ENCODE data around the gene ACAP1. TPM values are rescaled to one million over a fixed set of nuclear protein-coding genes. Genes with fewer than 3 reads are reported as not detected.

ACAP1 gene
- total and polyA plus RNA-seq, 9 of the 15 experiments (the other 6 are each of a cell fraction or from before 2014, with no cell fraction given), result 0.15 to 8.5 (median 2.4) TPM

DNA sequence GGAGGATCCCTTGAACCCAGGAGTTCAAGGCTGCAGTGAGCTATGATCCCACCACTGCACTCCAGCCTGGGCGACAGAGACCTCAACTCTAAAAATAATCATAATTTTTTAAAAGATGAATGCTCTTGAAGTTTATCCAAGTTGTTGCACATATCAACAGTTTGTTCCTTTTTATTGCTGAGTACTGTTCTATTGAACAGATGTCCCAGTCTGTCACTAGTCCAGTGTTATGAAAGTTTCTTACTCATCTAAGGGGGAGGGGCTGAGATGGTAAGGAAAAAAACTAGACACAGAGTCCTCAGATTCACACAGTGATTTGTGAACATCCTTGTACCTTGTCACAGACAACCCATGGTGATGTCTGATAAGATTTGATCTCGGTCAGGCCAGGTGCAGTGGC is 3.9 kb downstream of the ACAP1 start:
- in situ Hi-C loops (cut with MboI) (loop anchor here (5.0 kb wide), 1 partner anchor 58 kb away; the partner anchor contains the start of gene SLC2A4), intact Hi-C loops (cut with micrococcal nuclease) (no loop called here)
- 42% methylated on average over 2 of the region's 2 CpGs for WGBS (ENCODE audit: insufficient coverage, low coverage, missing lambda C conversion rate)
- ATAC-seq, result no peak
- DNase-seq (ENCODE audit: extremely low read depth in 1 of 4, low spot score in 3 of 4), result no peak
- ChIA-PET CTCF (ENCODE audit: low intra/inter-chr PET ratio) (no interaction called here), POLR2A (no interaction called here)
- Histone ChIP-seq H3K79me2 (ENCODE audit: control insufficient read depth, insufficient read depth, low read length) (no peaks in the 10 kb centered on the region), H3K4me3 (no peak overlapping the region), H3K4me2 (ENCODE audit: insufficient read depth, low read length) (no peak overlapping the region), H3K9ac (ENCODE audit: insufficient read depth in 1 of 2, low read depth in 2 of 2, low read length in 2 of 2) (no peak overlapping the region), H3K4me1 (replicated peaks in 1 of 2; ENCODE audit: control insufficient read depth in 2 of 2, insufficient read depth in 2 of 2, low read length in 2 of 2) (peaks cover 0 to 22% of the 10 kb centered on the region in 2 experiments; a peak in 2 of 5 replicates), H3K27me3 (ENCODE audit: control insufficient read depth in 2 of 2, insufficient read depth in 2 of 2, low read length in 2 of 2) (no peaks in the 10 kb centered on the region), H3K27ac (ENCODE audit: extremely low read depth, low read depth, low read length) (no peak overlapping the region), H3K9me3 (replicated peaks; ENCODE audit: control insufficient read depth, insufficient read depth, low read depth, low read length) (no peaks in the 10 kb centered on the region), H3K36me3 (ENCODE audit: control insufficient read depth, insufficient read depth, low read length) (no peaks in the 10 kb centered on the region), H3K9me1 (ENCODE audit: control insufficient read depth, insufficient read depth, low read length) (no peaks in the 10 kb centered on the region), H2AFZ (ENCODE audit: low read depth, low read length) (no peak overlapping the region), H4K20me1 (replicated peaks; ENCODE audit: control insufficient read depth, insufficient read depth, low read length) (no peaks in the 10 kb centered on the region)
- TF ChIP-seq SMARCC2 (IDR thresholded peaks at IDR 0.05; ENCODE audit: low read depth) (no peak), SPI1 (IDR thresholded peaks at IDR 0.05; ENCODE audit: borderline replicate concordance, low read depth, low read length) (no peak), SETDB1 (IDR thresholded peaks at IDR 0.05; ENCODE audit: low read length) (no peak), ARID4B (CRISPR knock-in tag; IDR thresholded peaks at IDR 0.05) (no peak), FIP1L1 (IDR thresholded peaks at IDR 0.05; ENCODE audit: low read depth, low read length, poor library complexity, severe bottlenecking) (no peak), ZNF316 (IDR thresholded peaks at IDR 0.05) (peak; percentile 9; the same call in 1 of the 2 replicates)
- TF ChIP-seq, protein P1, sequence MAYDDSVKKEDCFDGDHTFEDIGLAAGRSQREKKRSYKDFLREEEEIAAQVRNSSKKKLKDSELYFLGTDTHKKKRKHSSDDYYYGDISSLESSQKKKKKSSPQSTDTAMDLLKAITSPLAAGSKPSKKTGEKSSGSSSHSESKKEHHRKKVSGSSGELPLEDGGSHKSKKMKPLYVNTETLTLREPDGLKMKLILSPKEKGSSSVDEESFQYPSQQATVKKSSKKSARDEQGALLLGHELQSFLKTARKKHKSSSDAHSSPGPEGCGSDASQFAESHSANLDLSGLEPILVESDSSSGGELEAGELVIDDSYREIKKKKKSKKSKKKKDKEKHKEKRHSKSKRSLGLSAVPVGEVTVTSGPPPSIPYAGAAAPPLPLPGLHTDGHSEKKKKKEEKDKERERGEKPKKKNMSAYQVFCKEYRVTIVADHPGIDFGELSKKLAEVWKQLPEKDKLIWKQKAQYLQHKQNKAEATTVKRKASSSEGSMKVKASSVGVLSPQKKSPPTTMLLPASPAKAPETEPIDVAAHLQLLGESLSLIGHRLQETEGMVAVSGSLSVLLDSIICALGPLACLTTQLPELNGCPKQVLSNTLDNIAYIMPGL (CRISPR knock-in tag; IDR thresholded peaks at IDR 0.05), result no peak
- no TSS peak for BruUV-seq (replicated peaks)
- FAIRE-seq, result no peak

All from K562 (cell line).